ENCODE measurements around the gene IGFBPL1. TPM values are rescaled to one million over a fixed set of nuclear protein-coding genes. Genes with fewer than 3 reads are reported as not detected.

IGFBPL1 gene
- polyA plus RNA-seq, 1 donor: 3.8 TPM

DNA sequence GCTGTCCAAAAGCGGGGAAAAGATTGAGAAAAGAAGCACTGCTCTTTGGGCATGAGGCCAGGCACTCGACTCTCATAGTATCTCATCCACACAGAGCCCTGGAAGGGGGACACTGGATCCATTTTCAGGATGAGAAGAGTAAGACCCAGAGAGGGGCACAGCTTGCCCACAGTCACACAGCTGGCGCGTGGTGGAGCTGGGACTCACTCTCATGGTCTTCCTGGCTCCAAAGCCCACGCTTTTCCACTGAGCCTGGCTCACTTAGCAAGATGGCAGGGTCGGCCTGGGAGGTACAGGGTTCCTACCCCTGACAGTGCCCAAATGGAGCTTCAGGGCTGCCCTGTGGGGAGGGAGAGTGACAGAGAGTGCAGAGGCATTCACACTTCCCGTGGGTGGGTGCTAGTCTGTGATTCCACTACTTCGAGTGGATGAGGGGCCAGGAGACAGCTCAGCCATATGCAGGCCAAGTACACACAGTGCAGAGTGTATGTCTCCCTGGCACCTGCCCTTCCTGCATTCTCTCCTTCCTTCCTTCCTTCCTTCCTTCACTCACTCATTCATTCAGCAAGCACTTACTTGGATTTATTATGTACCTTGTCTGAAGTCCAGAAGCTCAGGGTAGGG is 18.3 kb upstream of the IGFBPL1 start:
- H3K27me3 ChIP-seq (ENCODE audit: control insufficient read depth, insufficient read depth, low read length): no peaks in the 10 kb centered on the region
- 100% methylated on average over 1 of the region's 8 CpGs for WGBS (ENCODE audit: insufficient coverage, low lambda C conversion rate)
- no peak for DNase-seq
- H3K4me1 ChIP-seq (ENCODE audit: control insufficient read depth, insufficient read depth, low read length): peaks cover 15% of the 10 kb centered on the region
- H3K27ac ChIP-seq (ENCODE audit: low read length): peak overlapping the region; percentile 46
- no peaks in the 10 kb centered on the region for H3K9me3 ChIP-seq (ENCODE audit: control insufficient read depth, low read depth, low read length)
- no peak overlapping the region for H3K4me3 ChIP-seq (ENCODE audit: low read length)
- peaks cover 9% of the 10 kb centered on the region for H3K36me3 ChIP-seq (ENCODE audit: control insufficient read depth, insufficient read depth, low read length)

DNA sequence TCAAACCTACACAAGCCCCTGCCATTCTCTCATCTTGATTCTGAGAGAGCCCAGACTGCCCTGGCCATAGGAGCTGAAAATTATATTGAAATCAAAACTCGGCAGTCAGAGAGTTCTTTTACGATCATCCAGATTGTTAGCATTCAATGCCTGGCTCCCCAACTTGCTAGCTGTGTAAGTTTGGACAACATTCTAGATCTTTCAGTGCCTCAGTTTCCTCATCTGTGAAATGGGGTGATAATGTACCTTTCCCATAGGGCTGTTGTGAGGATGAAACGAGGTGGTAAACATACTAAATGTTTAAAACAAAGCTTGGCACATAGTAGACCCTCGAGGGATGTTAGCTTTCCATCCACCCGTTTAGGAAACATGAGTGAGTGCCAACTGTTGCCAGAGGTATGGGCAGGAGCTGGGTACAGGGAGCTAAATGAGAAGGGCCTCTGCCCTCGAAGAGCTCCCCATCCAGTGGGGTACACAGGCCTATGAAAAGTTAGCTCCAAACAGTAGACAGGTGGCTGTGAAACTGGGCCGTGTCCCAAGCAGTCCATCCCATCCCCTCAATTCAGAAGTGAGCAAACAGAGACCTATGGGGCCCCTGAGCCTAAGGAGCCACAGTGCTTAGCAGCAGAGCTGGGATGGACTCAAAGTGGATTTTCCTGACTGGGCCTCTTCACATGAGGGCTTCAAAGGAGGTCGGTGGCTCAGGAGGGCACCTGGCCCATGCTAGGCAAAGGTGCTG is 17.3 kb upstream of the IGFBPL1 start:
- no peak for DNase-seq
- 100% methylated on average over 1 of the region's 8 CpGs for WGBS (ENCODE audit: insufficient coverage, low lambda C conversion rate)

GRCh38 chr9:38440516-38440915 is 16.3 kb upstream of the IGFBPL1 start:
- H3K27me3 ChIP-seq (ENCODE audit: control insufficient read depth, insufficient read depth, low read length): no peaks in the 10 kb centered on the region
- H3K4me3 ChIP-seq (ENCODE audit: low read length): no peak overlapping the region
- WGBS (ENCODE audit: insufficient coverage, low lambda C conversion rate): no CpG with 5 or more reads among the region's 3 CpGs
- H3K4me1 ChIP-seq (ENCODE audit: control insufficient read depth, insufficient read depth, low read length): peaks cover 26% of the 10 kb centered on the region
- DNase-seq: no peak
- H3K9me3 ChIP-seq (ENCODE audit: control insufficient read depth, low read depth, low read length): no peaks in the 10 kb centered on the region
- H3K36me3 ChIP-seq (ENCODE audit: control insufficient read depth, insufficient read depth, low read length): peaks cover 7% of the 10 kb centered on the region
- no peak overlapping the region for H3K27ac ChIP-seq (ENCODE audit: low read length)

More for the DNA sequence above, 17.3 kb upstream of the IGFBPL1 start:
- Histone ChIP-seq H3K4me1 (ENCODE audit: control insufficient read depth, insufficient read depth, low read length) (peaks cover 23% of the 10 kb centered on the region), H3K36me3 (ENCODE audit: control insufficient read depth, insufficient read depth, low read length) (peaks cover 9% of the 10 kb centered on the region), H3K27ac (ENCODE audit: low read length) (no peak overlapping the region), H3K27me3 (ENCODE audit: control insufficient read depth, insufficient read depth, low read length) (no peaks in the 10 kb centered on the region), H3K9me3 (ENCODE audit: control insufficient read depth, low read depth, low read length) (no peaks in the 10 kb centered on the region), H3K4me3 (ENCODE audit: low read length) (no peak overlapping the region)

- no peaks in the 10 kb centered on the region for H3K27me3 ChIP-seq (ENCODE audit: control insufficient read depth, insufficient read depth, low read length)
- H3K36me3 ChIP-seq (ENCODE audit: control insufficient read depth, insufficient read depth, low read length): peaks cover 1% of the 10 kb centered on the region
- H3K9me3 ChIP-seq (ENCODE audit: control insufficient read depth, low read depth, low read length): no peaks in the 10 kb centered on the region
- H3K4me1 ChIP-seq (ENCODE audit: control insufficient read depth, insufficient read depth, low read length): peaks cover 32% of the 10 kb centered on the region
- no peak for DNase-seq
- no peak overlapping the region for H3K27ac ChIP-seq (ENCODE audit: low read length)
- WGBS (ENCODE audit: insufficient coverage, low lambda C conversion rate): no CpG with 5 or more reads among the region's 1 CpG
- H3K4me3 ChIP-seq (ENCODE audit: low read length): no peak overlapping the region
Measured at GRCh38 chr9:38439916-38440301, 15.7 kb upstream of the IGFBPL1 start.

DNA sequence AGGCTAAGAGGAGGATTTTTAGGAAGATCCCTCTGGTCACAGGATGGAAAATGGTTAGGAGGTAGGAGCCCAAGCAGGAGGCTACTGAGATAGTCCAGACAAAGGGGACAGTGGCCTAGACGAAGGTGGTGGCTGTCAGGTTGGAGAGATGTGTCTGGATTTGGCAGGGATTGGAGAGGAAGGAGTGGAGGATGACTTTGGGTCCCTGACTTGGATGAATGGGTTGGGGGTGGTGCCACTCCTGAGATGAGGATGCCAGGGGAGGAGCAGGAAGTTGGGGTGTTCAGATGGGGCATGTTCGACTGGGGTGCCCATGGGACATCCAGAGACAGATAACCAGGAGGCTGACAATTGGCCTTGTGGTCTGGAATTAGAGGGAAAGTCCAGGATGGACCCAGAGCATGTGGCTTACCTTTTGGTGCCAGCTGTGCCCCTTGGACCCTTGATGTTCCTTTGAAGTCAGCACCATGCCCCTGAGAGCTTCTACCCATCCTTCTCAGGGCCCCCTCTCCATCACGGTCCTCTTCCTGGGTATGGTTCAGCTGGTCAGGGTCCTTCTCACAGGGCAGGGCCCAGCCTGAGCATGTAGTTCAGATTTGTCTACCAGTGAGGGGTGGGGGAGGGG is 15.1 kb upstream of the IGFBPL1 start:
- peaks cover 36% of the 10 kb centered on the region for H3K4me1 ChIP-seq (ENCODE audit: control insufficient read depth, insufficient read depth, low read length)
- WGBS (ENCODE audit: insufficient coverage, low lambda C conversion rate): no CpG with 5 or more reads among the region's 3 CpGs
- no peak overlapping the region for H3K27ac ChIP-seq (ENCODE audit: low read length)
- H3K9me3 ChIP-seq (ENCODE audit: control insufficient read depth, low read depth, low read length): no peaks in the 10 kb centered on the region
- H3K4me3 ChIP-seq (ENCODE audit: low read length): no peak overlapping the region
- H3K36me3 ChIP-seq (ENCODE audit: control insufficient read depth, insufficient read depth, low read length): no peaks in the 10 kb centered on the region
- DNase-seq: no peak
- H3K27me3 ChIP-seq (ENCODE audit: control insufficient read depth, insufficient read depth, low read length): no peaks in the 10 kb centered on the region

GRCh38 chr9:38437193-38437823 is 13.1 kb upstream of the IGFBPL1 start:
- no CpG with 5 or more reads among the region's 11 CpGs for WGBS (ENCODE audit: insufficient coverage, low lambda C conversion rate)
- H3K27ac ChIP-seq (ENCODE audit: low read length): peak overlapping the region; percentile 88
- DNase-seq: peak; percentile 45 to 79

GRCh38 chr9:38436708-38437107 is 12.5 kb upstream of the IGFBPL1 start:
- H3K27ac ChIP-seq (ENCODE audit: low read length): peak overlapping the region; percentile 88
- H3K9me3 ChIP-seq (ENCODE audit: control insufficient read depth, low read depth, low read length): no peaks in the 10 kb centered on the region
- no peaks in the 10 kb centered on the region for H3K36me3 ChIP-seq (ENCODE audit: control insufficient read depth, insufficient read depth, low read length)
- H3K4me1 ChIP-seq (ENCODE audit: control insufficient read depth, insufficient read depth, low read length): peaks cover 42% of the 10 kb centered on the region
- DNase-seq: no peak
- no peaks in the 10 kb centered on the region for H3K27me3 ChIP-seq (ENCODE audit: control insufficient read depth, insufficient read depth, low read length)
- no peak overlapping the region for H3K4me3 ChIP-seq (ENCODE audit: low read length)
- WGBS (ENCODE audit: insufficient coverage, low lambda C conversion rate): no CpG with 5 or more reads among the region's 2 CpGs

More at GRCh38 chr9:38437193-38437823, 13.1 kb upstream of the IGFBPL1 start:
- no peaks in the 10 kb centered on the region for H3K36me3 ChIP-seq (ENCODE audit: control insufficient read depth, insufficient read depth, low read length)
- peak overlapping the region; percentile 41 for H3K4me3 ChIP-seq (ENCODE audit: low read length)
- H3K4me1 ChIP-seq (ENCODE audit: control insufficient read depth, insufficient read depth, low read length): peaks cover 42% of the 10 kb centered on the region
- no peaks in the 10 kb centered on the region for H3K9me3 ChIP-seq (ENCODE audit: control insufficient read depth, low read depth, low read length)
- H3K27me3 ChIP-seq (ENCODE audit: control insufficient read depth, insufficient read depth, low read length): no peaks in the 10 kb centered on the region

- WGBS (ENCODE audit: insufficient coverage, low lambda C conversion rate): 100% methylated on average over 1 of the region's 2 CpGs
- Histone ChIP-seq H3K27ac (ENCODE audit: low read length) (peak overlapping the region; percentile 85), H3K9me3 (ENCODE audit: control insufficient read depth, low read depth, low read length) (no peaks in the 10 kb centered on the region), H3K36me3 (ENCODE audit: control insufficient read depth, insufficient read depth, low read length) (no peaks in the 10 kb centered on the region), H3K27me3 (ENCODE audit: control insufficient read depth, insufficient read depth, low read length) (no peaks in the 10 kb centered on the region), H3K4me3 (ENCODE audit: low read length) (no peak overlapping the region), H3K4me1 (ENCODE audit: control insufficient read depth, insufficient read depth, low read length) (peaks cover 42% of the 10 kb centered on the region)
- no peak for DNase-seq
Measured at GRCh38 chr9:38435521-38435920, 11.3 kb upstream of the IGFBPL1 start.

DNA sequence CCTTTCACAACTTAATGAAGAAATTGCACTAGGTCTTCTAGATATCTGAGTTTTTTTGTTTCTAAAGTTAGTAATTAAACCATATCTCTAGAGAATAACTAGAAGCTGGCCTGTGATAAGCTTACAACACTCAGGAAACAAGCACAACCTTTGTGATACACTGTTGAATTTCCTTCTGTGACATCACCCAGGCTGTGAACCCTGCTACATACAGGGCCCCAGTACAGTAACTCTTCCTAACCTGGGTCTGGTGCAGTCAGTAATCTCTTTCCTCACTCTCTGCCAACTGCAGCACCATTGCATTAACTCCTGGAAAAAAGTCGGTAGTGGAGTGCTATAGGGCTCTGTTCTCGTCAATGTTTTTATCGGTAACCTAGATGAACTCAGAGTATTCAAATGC is 10.6 kb upstream of the IGFBPL1 start:
- H3K27me3 ChIP-seq (ENCODE audit: control insufficient read depth, insufficient read depth, low read length): no peaks in the 10 kb centered on the region
- H3K4me3 ChIP-seq (ENCODE audit: low read length): no peak overlapping the region
- 43% methylated on average over 1 of the region's 3 CpGs for WGBS (ENCODE audit: insufficient coverage, low lambda C conversion rate)
- no peaks in the 10 kb centered on the region for H3K36me3 ChIP-seq (ENCODE audit: control insufficient read depth, insufficient read depth, low read length)
- H3K9me3 ChIP-seq (ENCODE audit: control insufficient read depth, low read depth, low read length): no peaks in the 10 kb centered on the region
- H3K27ac ChIP-seq (ENCODE audit: low read length): peak overlapping the region; percentile 85
- peak; percentile 87 to 93 for DNase-seq
- H3K4me1 ChIP-seq (ENCODE audit: control insufficient read depth, insufficient read depth, low read length): peaks cover 42% of the 10 kb centered on the region

GRCh38 chr9:38434365-38434764 is 10.1 kb upstream of the IGFBPL1 start:
- Histone ChIP-seq H3K4me1 (ENCODE audit: control insufficient read depth, insufficient read depth, low read length) (peaks cover 42% of the 10 kb centered on the region), H3K27ac (ENCODE audit: low read length) (peak overlapping the region; percentile 85), H3K27me3 (ENCODE audit: control insufficient read depth, insufficient read depth, low read length) (no peaks in the 10 kb centered on the region), H3K36me3 (ENCODE audit: control insufficient read depth, insufficient read depth, low read length) (no peaks in the 10 kb centered on the region), H3K9me3 (ENCODE audit: control insufficient read depth, low read depth, low read length) (no peaks in the 10 kb centered on the region), H3K4me3 (ENCODE audit: low read length) (no peak overlapping the region)
- DNase-seq: no peak
- WGBS (ENCODE audit: insufficient coverage, low lambda C conversion rate): 17% methylated on average over 1 of the region's 3 CpGs

All from large intestine (tissue), 3 donors.